IPS-18a (cell line): ENCODE results near the gene FAM234A.
"Not testable (repeated sequence)": the region's sequence is repeated elsewhere in the genome, so short reads cannot be mapped to it uniquely, and the experiment has no call there.

Source experiments
- H3K27ac ChIP-seq: one replicate; pipeline ENCODE4 v1.5.1; 2013; ENCODE audit warnings: low read length
- H3K27me3 ChIP-seq: one replicate; pipeline ENCODE4 v1.6.1; 2013; ENCODE audit warnings: mild to moderate bottlenecking, low read length; ENCODE audit not compliant: control insufficient read depth, insufficient read depth
- H3K36me3 ChIP-seq: one replicate; pipeline ENCODE4 v1.6.1; 2013; ENCODE audit warnings: low read depth, low read length; ENCODE audit not compliant: control insufficient read depth
- H3K4me1 ChIP-seq: one replicate; pipeline ENCODE4 v1.6.1; 2013; ENCODE audit warnings: low read depth, low read length; ENCODE audit not compliant: control insufficient read depth
- H3K4me3 ChIP-seq: one replicate; pipeline ENCODE4 v1.5.1; 2013; ENCODE audit warnings: low read length
- H3K9ac ChIP-seq: one replicate; pipeline ENCODE4 v1.6.1; 2013; ENCODE audit warnings: mild to moderate bottlenecking, low read length, moderate library complexity
- H3K9me3 ChIP-seq: one replicate; pipeline ENCODE4 v1.6.1; 2013; ENCODE audit warnings: low read depth, low read length; ENCODE audit not compliant: control insufficient read depth

The FAM234A gene

GRCh38 chr16:239948-240277 is 5.3 kb downstream of the FAM234A start:
- Histone ChIP-seq H3K9me3 (no peaks in the 10 kb centered on the region), H3K27me3 (no peaks in the 10 kb centered on the region), H3K9ac (no peak overlapping the region), H3K27ac (no peak overlapping the region), H3K36me3 (no peaks in the 10 kb centered on the region), H3K4me1 (no peaks in the 10 kb centered on the region), H3K4me3 (no peak overlapping the region)

GRCh38 chr16:240559-240958 is 5.9 kb downstream of the FAM234A start:
- H3K4me3 ChIP-seq: no peak overlapping the region
- no peaks in the 10 kb centered on the region for H3K36me3 ChIP-seq
- H3K4me1 ChIP-seq: no peaks in the 10 kb centered on the region
- H3K9ac ChIP-seq: no peak overlapping the region
- no peaks in the 10 kb centered on the region for H3K27me3 ChIP-seq
- H3K9me3 ChIP-seq: no peaks in the 10 kb centered on the region
- H3K27ac ChIP-seq: no peak overlapping the region

DNA sequence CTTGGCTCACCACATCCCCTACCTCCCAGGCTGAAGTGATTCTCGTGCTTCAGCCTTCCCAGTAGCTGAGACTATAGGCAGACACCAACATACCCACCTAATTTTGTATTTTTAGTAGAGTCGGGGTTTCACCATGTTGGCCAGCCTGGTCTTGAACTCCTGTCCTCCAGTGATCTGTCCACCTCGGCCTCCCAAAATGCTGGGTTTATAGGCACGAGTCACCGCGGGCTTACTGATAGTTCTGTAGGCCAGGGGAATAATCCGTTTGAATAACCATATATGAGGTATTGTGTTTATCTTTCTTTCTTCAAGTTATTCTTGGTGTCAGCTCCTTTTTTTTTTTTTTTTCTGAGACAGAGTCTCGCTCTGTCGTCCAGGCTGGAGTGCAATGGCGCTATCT is 7.7 kb downstream of the FAM234A start:
- Histone ChIP-seq H3K4me3 (no peak overlapping the region), H3K27me3 (no peaks in the 10 kb centered on the region), H3K36me3 (no peaks in the 10 kb centered on the region), H3K27ac (no peak overlapping the region), H3K9ac (no peak overlapping the region), H3K9me3 (no peaks in the 10 kb centered on the region), H3K4me1 (no peaks in the 10 kb centered on the region)

DNA sequence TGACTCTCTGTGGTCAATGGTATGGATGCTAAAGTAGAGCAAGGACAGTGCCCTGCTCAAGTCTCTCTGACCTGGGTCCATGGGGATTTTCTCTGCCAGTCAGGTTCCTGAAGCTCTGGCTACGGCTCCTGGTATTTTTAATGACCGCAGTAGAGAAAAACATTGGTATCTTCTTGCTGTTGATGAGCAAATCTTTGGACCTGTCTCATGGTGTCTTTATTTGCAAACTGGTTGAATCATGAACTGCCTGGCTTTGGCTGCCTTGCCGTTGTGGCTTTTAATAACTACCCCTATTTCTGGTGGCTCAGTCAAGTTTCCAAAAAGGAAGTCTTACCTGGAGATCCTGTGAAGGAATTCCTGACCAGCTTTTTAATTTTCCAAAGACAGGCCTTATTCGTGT is 8.7 kb downstream of the FAM234A start:
- Histone ChIP-seq H3K9ac (no peak overlapping the region), H3K9me3 (no peaks in the 10 kb centered on the region), H3K4me3 (no peak overlapping the region), H3K27ac (no peak overlapping the region), H3K27me3 (no peaks in the 10 kb centered on the region), H3K4me1 (no peaks in the 10 kb centered on the region), H3K36me3 (no peaks in the 10 kb centered on the region)

DNA sequence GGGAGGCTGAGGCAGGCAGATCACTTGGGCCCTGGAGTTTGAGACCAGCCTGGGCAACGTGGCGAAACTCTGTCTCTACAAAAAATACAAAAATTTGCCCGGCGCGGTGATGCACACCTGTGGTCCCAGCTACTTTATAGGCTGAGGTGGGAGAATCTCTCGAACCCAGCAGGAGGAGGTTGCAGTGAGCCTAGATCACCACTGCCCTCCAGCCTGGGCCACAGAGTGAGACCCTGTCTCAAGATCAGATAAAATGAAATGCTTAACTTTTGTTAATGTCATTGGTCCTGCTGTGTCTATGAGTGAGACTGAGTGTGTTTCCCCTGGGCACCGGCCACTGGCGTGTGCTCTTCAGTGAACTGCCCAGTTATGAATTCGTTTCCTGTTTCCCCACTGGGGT is 10.5 kb downstream of the FAM234A start:
- no peaks in the 10 kb centered on the region for H3K27me3 ChIP-seq
- H3K4me3 ChIP-seq: no peak overlapping the region
- H3K27ac ChIP-seq: no peak overlapping the region
- no peaks in the 10 kb centered on the region for H3K9me3 ChIP-seq
- H3K36me3 ChIP-seq: no peaks in the 10 kb centered on the region
- H3K4me1 ChIP-seq: no peaks in the 10 kb centered on the region
- no peak overlapping the region for H3K9ac ChIP-seq

DNA sequence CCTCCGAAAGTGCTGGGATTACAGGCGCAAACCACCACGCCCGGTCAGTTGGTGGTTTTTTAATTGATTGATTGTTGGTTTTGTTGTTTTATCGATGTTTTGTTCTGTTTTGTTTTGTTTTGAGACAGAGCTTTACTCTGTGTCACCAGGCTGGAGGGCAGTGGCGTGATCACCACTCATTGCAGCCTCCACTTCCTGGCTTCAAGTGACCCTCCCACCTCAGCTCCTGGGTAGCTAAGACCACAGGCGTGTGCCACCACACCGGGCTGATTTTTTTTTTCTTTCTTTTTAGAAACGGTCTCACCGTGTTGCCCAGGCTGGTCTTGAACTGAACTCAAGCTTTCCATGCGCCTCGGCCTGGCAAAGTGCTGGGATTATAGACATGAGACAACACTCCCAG is 12.4 kb downstream of the FAM234A start:
- no peaks in the 10 kb centered on the region for H3K36me3 ChIP-seq
- H3K9me3 ChIP-seq: no peaks in the 10 kb centered on the region
- no peaks in the 10 kb centered on the region for H3K4me1 ChIP-seq
- H3K27me3 ChIP-seq: no peaks in the 10 kb centered on the region
- H3K9ac ChIP-seq: no peak overlapping the region
- H3K4me3 ChIP-seq: no peak overlapping the region
- H3K27ac ChIP-seq: no peak overlapping the region

GRCh38 chr16:249431-249830 is 14.8 kb downstream of the FAM234A start:
- Histone ChIP-seq H3K4me1 (no peaks in the 10 kb centered on the region), H3K4me3 (no peak overlapping the region), H3K9me3 (no peaks in the 10 kb centered on the region), H3K27me3 (no peaks in the 10 kb centered on the region), H3K9ac (no peak overlapping the region), H3K36me3 (peaks cover 7% of the 10 kb centered on the region), H3K27ac (no peak overlapping the region)

DNA sequence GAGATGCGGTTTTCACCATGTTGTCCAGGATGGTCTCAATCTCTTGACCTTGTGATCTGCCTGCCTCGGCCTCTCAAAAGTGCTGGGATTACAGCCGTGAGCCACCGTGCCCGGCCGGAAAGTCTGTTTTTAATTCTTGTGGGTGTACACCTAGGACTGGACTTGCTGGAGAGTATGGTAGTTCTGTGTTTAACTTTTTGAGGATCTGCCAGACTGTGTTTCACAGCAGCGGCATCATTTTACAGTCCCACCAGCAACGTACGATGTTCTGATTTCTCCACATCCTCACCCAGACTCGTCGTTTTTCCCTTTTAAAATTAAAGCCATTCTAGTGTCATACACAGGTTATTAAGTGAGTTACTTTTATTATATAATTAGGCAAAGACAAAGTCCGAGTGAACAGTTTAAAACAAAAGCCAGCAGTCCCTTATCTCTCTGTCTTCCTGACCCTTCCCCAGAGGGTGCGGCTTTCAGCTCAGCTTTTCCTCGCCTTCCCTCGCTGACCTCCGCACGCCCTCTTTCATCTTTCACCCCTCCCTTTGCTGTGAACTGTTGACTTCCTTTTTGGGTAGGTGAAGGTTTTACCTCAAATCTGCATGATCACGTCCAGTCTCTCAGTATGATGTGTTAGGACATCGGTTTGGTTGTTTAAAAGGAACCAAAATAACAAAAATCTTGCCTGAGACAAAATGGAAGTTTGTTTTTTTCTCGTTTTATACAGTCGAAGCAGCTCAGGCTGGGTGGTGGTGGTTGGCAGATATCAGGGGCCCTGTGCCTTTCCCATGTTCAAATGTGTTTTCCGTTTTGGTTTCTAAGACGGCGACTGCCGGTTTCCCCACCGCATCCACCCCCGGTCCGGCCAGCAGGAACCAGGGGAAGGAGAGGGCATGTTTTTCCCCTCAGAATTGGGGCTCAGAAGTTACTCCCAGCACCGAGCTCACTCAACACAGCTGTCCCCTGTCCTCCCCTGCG is 18.0 kb downstream of the FAM234A start:
- Histone ChIP-seq H3K27ac (no peak overlapping the region), H3K9me3 (no peaks in the 10 kb centered on the region), H3K4me1 (no peaks in the 10 kb centered on the region), H3K4me3 (no peak overlapping the region), H3K9ac (no peak overlapping the region), H3K27me3 (no peaks in the 10 kb centered on the region), H3K36me3 (peaks cover 22% of the 10 kb centered on the region)

GRCh38 chr16:253833-254232 is 19.2 kb downstream of the FAM234A start:
- Histone ChIP-seq H3K4me1 (no peaks in the 10 kb centered on the region), H3K27ac (no peak overlapping the region), H3K9ac (no peak overlapping the region), H3K36me3 (peaks cover 22% of the 10 kb centered on the region), H3K9me3 (no peaks in the 10 kb centered on the region), H3K27me3 (no peaks in the 10 kb centered on the region), H3K4me3 (no peak overlapping the region)

GRCh38 chr16:254461-254860 is 19.8 kb downstream of the FAM234A start:
- Histone ChIP-seq H3K4me1 (no peaks in the 10 kb centered on the region), H3K27me3 (no peaks in the 10 kb centered on the region), H3K27ac (no peak overlapping the region), H3K36me3 (peaks cover 22% of the 10 kb centered on the region), H3K4me3 (no peak overlapping the region), H3K9ac (no peak overlapping the region), H3K9me3 (no peaks in the 10 kb centered on the region)

DNA sequence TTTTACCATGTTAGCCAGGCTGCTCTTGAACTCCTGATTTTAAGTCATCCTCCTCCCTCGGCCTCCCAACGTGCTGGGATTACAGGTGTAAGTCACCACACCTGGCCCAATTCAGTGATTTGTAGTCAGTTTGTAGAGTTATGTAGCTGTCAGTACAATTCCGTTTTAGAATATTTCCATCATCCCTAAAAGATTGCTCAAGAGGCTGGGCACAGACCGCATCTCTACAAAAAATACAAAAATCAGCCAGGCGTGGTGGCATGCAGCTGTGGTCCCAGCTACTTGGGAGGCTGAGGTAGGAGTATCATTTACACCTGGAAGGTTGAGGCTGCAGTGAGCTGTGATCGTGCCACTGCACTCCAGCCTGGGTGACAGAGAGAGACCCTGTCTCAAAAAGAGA is 20.6 kb downstream of the FAM234A start:
- Histone ChIP-seq H3K27ac (no peak overlapping the region), H3K36me3 (peaks cover 22% of the 10 kb centered on the region), H3K9me3 (no peaks in the 10 kb centered on the region), H3K27me3 (no peaks in the 10 kb centered on the region), H3K9ac (no peak overlapping the region), H3K4me1 (no peaks in the 10 kb centered on the region), H3K4me3 (no peak overlapping the region)

- not testable (repeated sequence) for H3K27ac ChIP-seq, H3K27me3 ChIP-seq, H3K9me3 ChIP-seq, H3K4me1 ChIP-seq, H3K9ac ChIP-seq, H3K4me3 ChIP-seq
- peaks cover 30% of the 10 kb centered on the region for H3K36me3 ChIP-seq
These were observed 23.5 kb downstream of the FAM234A start for GRCh38 chr16:258091-258490.
